Measurements from ENCODE around the gene LYRM4. TPM values are rescaled to one million over a fixed set of nuclear protein-coding genes. Genes with fewer than 3 reads are reported as not detected.
"Not testable (repeated sequence)": the region's sequence is repeated elsewhere in the genome, so short reads cannot be mapped to it uniquely, and the experiment has no call there.

LYRM4 gene
- total RNA-seq, 4 donors from 2014 or later: 21.4 to 47.8 (median 26.2) TPM

- ATAC-seq (ENCODE audit: low FRiP score) (no peak), DNase-seq (ENCODE audit: low spot score) (no peak)
- TF ChIP-seq CTCF (IDR thresholded peaks at IDR 0.05): no peak
Measured at GRCh38 chr6:5121956-5122355, 138.8 kb downstream of the LYRM4 start.

- TF ChIP-seq CTCF (IDR thresholded peaks at IDR 0.05): no peak
- DNase-seq (ENCODE audit: low spot score) (no peak), ATAC-seq (ENCODE audit: low FRiP score) (no peak)
Measured at GRCh38 chr6:5121479-5121878, 139.3 kb downstream of the LYRM4 start.

GRCh38 chr6:5120543-5120942 is 140.2 kb downstream of the LYRM4 start:
- not testable (repeated sequence) for DNase-seq (ENCODE audit: low spot score); ATAC-seq (ENCODE audit: low FRiP score)

GRCh38 chr6:5120011-5120410 is 140.7 kb downstream of the LYRM4 start:
- TF ChIP-seq CTCF (IDR thresholded peaks at IDR 0.05): no peak
- DNase-seq (ENCODE audit: low spot score) (no peak), ATAC-seq (ENCODE audit: low FRiP score) (no peak)

GRCh38 chr6:5119090-5119951 is 141.4 kb downstream of the LYRM4 start:
- ATAC-seq (ENCODE audit: low FRiP score) (no peak), DNase-seq (ENCODE audit: low spot score) (no peak)
- TF ChIP-seq CTCF (IDR thresholded peaks at IDR 0.05): no peak

GRCh38 chr6:5116243-5116991 is 144.3 kb downstream of the LYRM4 start:
- no peak for DNase-seq (ENCODE audit: low spot score)
- no peak for ATAC-seq (ENCODE audit: low FRiP score)
- TF ChIP-seq CTCF (IDR thresholded peaks at IDR 0.05): no peak

- no peak for DNase-seq (ENCODE audit: low spot score)
- ATAC-seq (ENCODE audit: low FRiP score): no peak
- TF ChIP-seq CTCF (IDR thresholded peaks at IDR 0.05): no peak
Measured at GRCh38 chr6:5115168-5115567, 145.6 kb downstream of the LYRM4 start.

Measured in omental fat pad (tissue), 4 donors.